ENCODE measurements around the gene CIRBP.

CIRBP gene

GRCh38 chr19:1230783-1231489 lies 38.2 kb upstream of the CIRBP start:
- DNase-seq: no peak

- no peak for DNase-seq
These were observed 37.1 kb upstream of the CIRBP start for GRCh38 chr19:1231729-1232637.

GRCh38 chr19:1232652-1233072 lies 36.5 kb upstream of the CIRBP start:
- DNase-seq: no peak

GRCh38 chr19:1233115-1233667 lies 35.9 kb upstream of the CIRBP start:
- no peak for DNase-seq

- DNase-seq: no peak
These were observed 34.8 kb upstream of the CIRBP start for GRCh38 chr19:1234051-1234954.

GRCh38 chr19:1234955-1235380 lies 34.2 kb upstream of the CIRBP start:
- no peak for DNase-seq

- no peak for DNase-seq
These were observed 33.2 kb upstream of the CIRBP start for GRCh38 chr19:1235625-1236538.

GRCh38 chr19:1236576-1236975 lies 32.6 kb upstream of the CIRBP start:
- no peak for DNase-seq

GRCh38 chr19:1237027-1237659 lies 32.0 kb upstream of the CIRBP start:
- DNase-seq: no peak

GRCh38 chr19:1237754-1238368 lies 31.3 kb upstream of the CIRBP start, which contains the start of gene CBARP:
CBARP (minus strand) TSS chr19:1238005; CDS start chr19:1236100, 1,905 bp downstream.
- DNase-seq: no peak

GRCh38 chr19:1238369-1239303 lies 30.5 kb upstream of the CIRBP start:
- no peak for DNase-seq

- DNase-seq: no peak
These were observed 29.7 kb upstream of the CIRBP start for GRCh38 chr19:1239420-1239795.

GRCh38 chr19:1239796-1240737 lies 29.1 kb upstream of the CIRBP start:
- peak; percentile 94 for DNase-seq

- DNase-seq: no peak
These were observed 28.2 kb upstream of the CIRBP start for GRCh38 chr19:1240925-1241324.

GRCh38 chr19:1241417-1242095 lies 27.6 kb upstream of the CIRBP start, which contains the start of gene ATP5F1D:
ATP5F1D (plus strand) TSS chr19:1241751; CDS start chr19:1241851, 100 bp downstream.
- DNase-seq: peak; percentile 94

- DNase-seq: peak; percentile 87
These were observed 25.1 kb upstream of the CIRBP start for GRCh38 chr19:1243768-1244692.

Data from right forelimb (tissue), 1 donor.